Ishikawa (cell line): Measurements from ENCODE around the gene TBC1D8.

Experiments
- CEBPB ChIP-seq: IDR thresholded peaks from 2 replicates; pipeline ENCODE4 v1.6.1; 2012
- CREB1 ChIP-seq: IDR thresholded peaks from 2 replicates; pipeline ENCODE4 v1.6.1; 2012; ENCODE audit warnings: low read depth
- RAD21 ChIP-seq: IDR thresholded peaks from 2 replicates; pipeline ENCODE4 v1.6.1; 2012; ENCODE audit warnings: low read depth
- ZBTB7A ChIP-seq: IDR thresholded peaks from 2 replicates; pipeline ENCODE4 v1.6.1; 2012; ENCODE audit warnings: low read depth

- no peak for TF ChIP-seq RAD21
- no peak for TF ChIP-seq CEBPB
- no peak for TF ChIP-seq CREB1
- no peak for TF ChIP-seq ZBTB7A
Measured at GRCh38 chr2:101153077-101153707, 2.0 kb upstream of the TBC1D8 start.
